CD14-positive monocyte (primary cell): Measurements from ENCODE around the gene RFX2. TPM values are rescaled to one million over a fixed set of nuclear protein-coding genes. Genes with fewer than 3 reads are reported as not detected.

Experiments used
- DNase-seq, 3 donors: peaks; one replicate each; pipeline ENCODE4 v3.0.0-alpha.2; 2011 to 2022
- H2AFZ ChIP-seq: 2 replicates; pipeline ENCODE4 v1.6.0; 2012; ENCODE audit warnings: mild to moderate bottlenecking, low read depth, low read length, inconsistent platforms; ENCODE audit not compliant: insufficient read depth, poor library complexity, severe bottlenecking
- H3K27ac ChIP-seq, 2 donors: 1 replicate in 1 of 2; 2 replicates in 1 of 2; pipeline ENCODE4 v1.5.1; 2012 to 2013; ENCODE audit warnings: low read length in 2 of 2, control low read depth in 1 of 2, inconsistent platforms in 1 of 2, low read depth in 1 of 2, mild to moderate bottlenecking in 1 of 2
- H3K27me3 ChIP-seq, 2 donors: one replicate each; pipeline versions ENCODE4 v1.6.0 to v1.6.1; 2011 to 2013; ENCODE audit warnings: low read length in 2 of 2; ENCODE audit not compliant: control insufficient read depth in 2 of 2, insufficient read depth in 2 of 2
- H3K36me3 ChIP-seq, 2 donors: replicated peaks in 1 of 2; 1 replicate in 1 of 2; 2 replicates in 1 of 2; pipeline versions ENCODE4 v1.5.1 to v1.6.1; 2012 to 2013; ENCODE audit warnings: low read length in 2 of 2, control low read depth in 1 of 2, inconsistent platforms in 1 of 2, mild to moderate bottlenecking in 1 of 2; ENCODE audit not compliant: insufficient read depth in 2 of 2, control insufficient read depth in 1 of 2
- H3K4me1 ChIP-seq, 2 donors: 1 replicate in 1 of 2; 2 replicates in 1 of 2; pipeline versions ENCODE4 v1.5.1 to v1.6.1; 2012 to 2013; ENCODE audit warnings: low read length in 2 of 2, control low read depth in 1 of 2, inconsistent platforms in 1 of 2, mild to moderate bottlenecking in 1 of 2, moderate library complexity in 1 of 2; ENCODE audit not compliant: insufficient read depth in 2 of 2, control insufficient read depth in 1 of 2
- H3K4me2 ChIP-seq: replicated peaks from 2 replicates; pipeline ENCODE3; 2012; ENCODE audit warnings: low read length, moderate library complexity, mild to moderate bottlenecking; ENCODE audit not compliant: poor library complexity, severe bottlenecking; ENCODE audit errors: extremely low read depth
- H3K4me3 ChIP-seq, 3 experiments: fragments of 200-600 bp in 1 of 3; sonication (generic) in 1 of 3; replicated peaks in 1 of 3; 1 replicate in 2 of 3; 2 replicates in 1 of 3; pipeline ENCODE4 v1.5.1; 2011 to 2013; ENCODE audit warnings: low read length in 3 of 3, mild to moderate bottlenecking in 3 of 3, control low read depth in 2 of 3, low read depth in 2 of 3, inconsistent platforms in 1 of 3, moderate library complexity in 1 of 3
- H3K79me2 ChIP-seq: 2 replicates; pipeline ENCODE4 v1.6.0; 2012; ENCODE audit warnings: mild to moderate bottlenecking, control low read depth, inconsistent platforms, low read length, moderate library complexity; ENCODE audit not compliant: insufficient read depth
- H3K9ac ChIP-seq: 2 replicates; pipeline ENCODE4 v1.6.0; 2017; ENCODE audit warnings: low read length, mild to moderate bottlenecking; ENCODE audit not compliant: insufficient read depth, poor library complexity, severe bottlenecking
- H3K9me3 ChIP-seq, 2 donors: replicated peaks in 1 of 2; 1 replicate in 1 of 2; 2 replicates in 1 of 2; pipeline versions ENCODE4 v1.5.1 to v1.6.1; 2012 to 2013; ENCODE audit warnings: low read length in 2 of 2, control low read depth in 1 of 2; ENCODE audit not compliant: control insufficient read depth in 1 of 2, insufficient read depth in 1 of 2
- H4K20me1 ChIP-seq: 2 replicates; pipeline ENCODE4 v1.6.0; 2012; ENCODE audit warnings: mild to moderate bottlenecking, low read length, control low read depth, moderate library complexity; ENCODE audit not compliant: insufficient read depth
- H3K27ac Mint-ChIP-seq, 7 donors: one replicate each; pipeline ENCODE4 v1.8.0; 2020; ENCODE audit warnings: mild to moderate bottlenecking in 7 of 7, mixed read lengths in 7 of 7, moderate library complexity in 6 of 7, inconsistent platforms in 2 of 7
- H3K27me3 Mint-ChIP-seq, 3 donors: one replicate each; pipeline ENCODE4 v1.8.0; 2021 to 2022; ENCODE audit warnings: low read depth in 3 of 3, mild to moderate bottlenecking in 3 of 3, mixed read lengths in 3 of 3, moderate library complexity in 3 of 3, inconsistent platforms in 1 of 3
- H3K36me3 Mint-ChIP-seq, 2 donors: one replicate each; pipeline ENCODE4 v1.8.0; 2020; ENCODE audit warnings: mixed read lengths in 2 of 2, inconsistent platforms in 1 of 2, mild to moderate bottlenecking in 1 of 2
- H3K4me1 Mint-ChIP-seq: one replicate; pipeline ENCODE4 v1.8.0; 2020; ENCODE audit warnings: mild to moderate bottlenecking, mixed read lengths
- H3K4me3 Mint-ChIP-seq, 2 donors: one replicate each; pipeline ENCODE4 v1.8.0; 2020; ENCODE audit warnings: mild to moderate bottlenecking in 2 of 2, mixed read lengths in 2 of 2, moderate library complexity in 1 of 2
- H3K9me3 Mint-ChIP-seq, 7 donors: one replicate each; pipeline ENCODE4 v1.8.0; 2020 to 2022; ENCODE audit warnings: mixed read lengths in 7 of 7, mild to moderate bottlenecking in 6 of 7, moderate library complexity in 6 of 7, inconsistent platforms in 2 of 7
- CTCF ChIP-seq: fragments of 200-600 bp; IDR thresholded peaks from one replicate; pipeline ENCODE4 v1.8.0; 2022; ENCODE audit warnings: antibody characterized with exemption, mild to moderate bottlenecking
- WGBS: methylation state at CpG from one replicate; pipeline ENCODE4 v1.1.5; 2013; ENCODE audit warnings: missing lambda C conversion rate; ENCODE audit not compliant: insufficient coverage; 5-methylcytosine and 5-hydroxymethylcytosine counted together
- intact Hi-C, 2 donors: fragments of 100-400 bp; cut with micrococcal nuclease; formaldehyde crosslinking; loops; one replicate each; pipeline versions ENCODE4 v1.15.0 to v1.15.1; 2023
- polyA plus RNA-seq, 3 donors: library from polyadenylated mRNA; depleted of rRNA in 1 of 3; unstranded in 2 of 3; stranded (reverse) in 1 of 3; fragments of 300-500 nt in 2 of 3; fragments of >200 nt in 1 of 3; fragmentation: Illumina TruSeq in 2 of 3; gene quantifications; 1 replicate in 2 of 3; 2 replicates in 1 of 3; pipeline ENCODE4 v1.2.3, GENCODE V29; 2012 to 2021

RFX2 gene
- polyA plus RNA-seq, 3 donors, result 5.7 to 12.9 (median 8.7) TPM

DNA sequence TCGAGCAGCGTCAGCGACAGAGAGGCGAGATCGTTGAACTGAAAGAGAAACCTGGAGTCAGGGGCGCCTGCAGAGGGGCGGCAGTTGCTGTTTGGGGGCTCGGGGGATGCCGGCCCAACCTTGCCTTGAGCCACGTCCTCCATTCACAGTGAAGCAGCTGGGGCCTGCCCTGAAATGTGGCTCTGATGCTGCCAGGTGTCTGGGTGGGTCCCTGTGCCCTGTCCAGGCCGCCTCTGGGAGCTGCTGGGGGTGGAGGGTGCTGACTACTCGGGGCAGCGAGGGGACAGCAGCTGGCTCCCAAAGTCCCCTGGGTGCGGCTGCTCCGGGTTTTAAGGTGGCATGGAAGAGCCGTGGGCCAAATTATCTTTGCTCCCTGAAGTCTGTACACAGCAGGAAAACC is 114.7 kb downstream of the RFX2 start:
- no peaks in the 10 kb centered on the region for H3K27me3 ChIP-seq
- Mint-ChIP-seq H3K9me3 (peaks cover 0 to 6% (median 4%) of the 10 kb centered on the region in 7 donors), H3K36me3 (peaks cover 26 to 43% of the 10 kb centered on the region in 2 donors), H3K27ac (no peak overlapping the region), H3K4me1 (peaks cover 2% of the 10 kb centered on the region), H3K27me3 (no peaks in the 10 kb centered on the region), H3K4me3 (no peak overlapping the region)
- intact Hi-C loops, result no loop called here
- no peaks in the 10 kb centered on the region for H4K20me1 ChIP-seq
- H3K9ac ChIP-seq, result no peak overlapping the region
- DNase-seq, result no peak
- H3K79me2 ChIP-seq, result no peaks in the 10 kb centered on the region
- no peak for TF ChIP-seq CTCF
- H3K4me3 ChIP-seq, result no peak overlapping the region
- H3K27ac ChIP-seq, result no peak overlapping the region
- H2AFZ ChIP-seq, result no peak overlapping the region
- no peak overlapping the region for H3K4me2 ChIP-seq
- H3K9me3 ChIP-seq, result peaks cover 0 to 5% of the 10 kb centered on the region in 2 donors
- WGBS, result 99% methylated on average over 15 of the region's 16 CpGs
- H3K36me3 ChIP-seq, result peaks cover 0 to 4% of the 10 kb centered on the region in 2 donors
- no peaks in the 10 kb centered on the region for H3K4me1 ChIP-seq

DNA sequence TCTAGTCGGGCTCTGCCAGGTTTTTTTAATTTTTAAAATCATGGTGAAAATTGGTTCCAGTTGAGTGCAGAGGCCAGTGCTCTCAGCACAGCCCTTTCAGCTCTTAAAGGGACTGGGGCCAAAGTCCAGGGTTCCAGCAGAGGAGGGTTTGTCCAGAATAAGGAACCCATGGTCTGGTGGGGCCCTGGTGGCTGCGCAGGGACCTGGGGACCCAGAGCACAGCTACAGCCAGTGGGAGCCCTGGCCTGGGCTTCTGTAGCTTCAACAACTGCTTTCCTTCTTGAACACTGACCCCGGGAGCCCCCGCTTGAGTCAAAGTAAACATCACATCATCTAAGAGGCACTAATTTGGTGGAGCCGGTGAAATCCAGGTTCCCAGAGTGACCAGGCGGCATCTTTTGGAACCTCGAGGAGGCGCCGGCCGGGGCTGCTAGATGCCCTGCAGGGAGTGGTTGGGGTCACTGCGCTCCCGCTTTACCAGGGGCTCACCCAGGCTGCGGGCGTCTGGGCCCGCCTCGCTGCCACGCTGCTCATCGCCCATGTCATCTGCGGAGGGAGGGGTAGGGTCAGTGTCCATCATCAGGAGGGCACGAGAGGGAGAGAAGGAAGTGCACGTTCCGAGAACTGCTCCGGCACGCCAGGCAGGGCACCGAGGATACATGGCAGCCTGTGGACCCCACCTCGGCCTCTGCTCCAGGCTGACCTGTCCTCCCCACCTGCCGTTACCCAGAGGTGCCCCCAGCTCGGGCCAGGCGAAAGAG is 115.7 kb downstream of the RFX2 start:
- intact Hi-C loops, result no loop called here
- H3K27ac Mint-ChIP-seq, result no peak overlapping the region

More for the DNA sequence above, 115.7 kb downstream of the RFX2 start:
- Histone ChIP-seq H2AFZ (no peak overlapping the region), H3K79me2 (no peaks in the 10 kb centered on the region), H3K9me3 (no peaks in the 10 kb centered on the region), H3K4me2 (no peak overlapping the region), H4K20me1 (no peaks in the 10 kb centered on the region), H3K9ac (no peak overlapping the region), H3K27me3 (no peaks in the 10 kb centered on the region), H3K4me1 (no peaks in the 10 kb centered on the region), H3K4me3 (no peak overlapping the region), H3K27ac (no peak overlapping the region), H3K36me3 (no peaks in the 10 kb centered on the region)
- H3K36me3 Mint-ChIP-seq, result peaks cover 18 to 33% of the 10 kb centered on the region in 2 donors
- H3K27me3 Mint-ChIP-seq, result no peaks in the 10 kb centered on the region
- DNase-seq, result no peak
- H3K4me1 Mint-ChIP-seq, result peaks cover 2% of the 10 kb centered on the region
- TF ChIP-seq CTCF, result no peak
- 98% methylated on average over 27 of the region's 29 CpGs for WGBS
- H3K9me3 Mint-ChIP-seq, result peaks cover 0 to 2% (median 0%) of the 10 kb centered on the region in 7 donors
- no peak overlapping the region for H3K4me3 Mint-ChIP-seq
